WTC11 (cell line): ENCODE data around the gene HCN1. TPM values are rescaled to one million over a fixed set of nuclear protein-coding genes. Genes with fewer than 3 reads are reported as not detected.
"Not testable (repeated sequence)": the region's sequence is repeated elsewhere in the genome, so short reads cannot be mapped to it uniquely, and the experiment has no call there.

Source experiments
- ATAC-seq: fragments of 200-7000 bp; cut with Tn5 transposase; 2 replicates; pipeline ENCODE4 v1.10.0; 2021; ENCODE audit warnings: mild to moderate bottlenecking, moderate library complexity
- CTCF ChIA-PET: fragments of 300-600 bp; sonication (Branson Sonifier 250); formaldehyde crosslinking; loops from one replicate; lab custom pipeline; 2021; ENCODE audit warnings: antibody characterized with exemption; lab: Charles Lee
- POLR2A ChIA-PET: fragments of 350-600 bp; sonication (Branson Sonifier 250); formaldehyde crosslinking; loops from one replicate; lab custom pipeline; 2021; ENCODE audit warnings: antibody characterized with exemption; lab: Charles Lee
- DNase-seq: peaks from one replicate; pipeline ENCODE4 v3.0.0; 2021; ENCODE audit warnings: low spot score
- H3K27ac Mint-ChIP-seq: 2 replicates; pipeline ENCODE4 v1.8.0; 2021; ENCODE audit warnings: mixed read lengths
- H3K27me3 Mint-ChIP-seq: 2 replicates; pipeline ENCODE4 v1.8.0; 2021; ENCODE audit warnings: low read depth, mild to moderate bottlenecking, moderate library complexity, mixed read lengths
- H3K36me3 Mint-ChIP-seq: 2 replicates; pipeline ENCODE4 v1.8.0; 2021; ENCODE audit warnings: mixed read lengths
- H3K4me1 Mint-ChIP-seq: 2 replicates; pipeline ENCODE4 v1.8.0; 2022; ENCODE audit warnings: mixed read lengths
- H3K4me3 Mint-ChIP-seq: 2 replicates; pipeline ENCODE4 v1.8.0; 2021; ENCODE audit warnings: mild to moderate bottlenecking, moderate library complexity, mixed read lengths
- H3K9me3 Mint-ChIP-seq: 2 replicates; pipeline ENCODE4 v1.8.0; 2021; ENCODE audit warnings: mixed read lengths
- AFF4 ChIP-seq: sonication (generic); formaldehyde crosslinking; IDR thresholded peaks from 2 replicates; pipeline ENCODE4 v1.8.1; 2023; ENCODE audit warnings: mild to moderate bottlenecking, missing genetic modification reagents, borderline replicate concordance
- CBFB ChIP-seq: sonication (generic); formaldehyde crosslinking; IDR thresholded peaks from 2 replicates; pipeline ENCODE4 v1.8.1; 2022; ENCODE audit warnings: mild to moderate bottlenecking, low read depth, missing genetic modification reagents
- ELF4 ChIP-seq: sonication (generic); formaldehyde crosslinking; IDR thresholded peaks from 2 replicates; pipeline ENCODE4 v1.8.1; 2022; ENCODE audit warnings: low read depth, mild to moderate bottlenecking, moderate library complexity, missing genetic modification reagents
- EMX1 ChIP-seq: fragments of 250-450 bp; sonication (Bioruptor Pico); IDR thresholded peaks from 2 replicates; pipeline ENCODE4 v1.8.0; 2021; ENCODE audit warnings: mild to moderate bottlenecking
- FOXJ3 ChIP-seq: sonication (generic); formaldehyde crosslinking; IDR thresholded peaks from 2 replicates; pipeline ENCODE4 v1.9.0; 2021; ENCODE audit warnings: missing genetic modification reagents, mild to moderate bottlenecking, borderline replicate concordance
- FOXK1 ChIP-seq: sonication (generic); formaldehyde crosslinking; IDR thresholded peaks from 2 replicates; pipeline ENCODE4 v1.8.0; 2022; ENCODE audit warnings: mild to moderate bottlenecking, moderate library complexity, missing genetic modification reagents
- FOXP1 ChIP-seq: sonication (generic); formaldehyde crosslinking; IDR thresholded peaks from 2 replicates; pipeline ENCODE4 v1.8.0; 2022; ENCODE audit warnings: missing genetic modification reagents, mild to moderate bottlenecking, moderate library complexity, borderline replicate concordance
- GABPB1 ChIP-seq: sonication (generic); formaldehyde crosslinking; IDR thresholded peaks from 2 replicates; pipeline ENCODE4 v1.8.1; 2023; ENCODE audit warnings: mild to moderate bottlenecking, missing genetic modification reagents
- IRF2 ChIP-seq: sonication (generic); formaldehyde crosslinking; IDR thresholded peaks from 2 replicates; pipeline ENCODE4 v1.8.0; 2022; ENCODE audit warnings: low read depth, missing genetic modification reagents, borderline replicate concordance
- NFATC4 ChIP-seq: fragments of 250-450 bp; sonication (Bioruptor Pico); IDR thresholded peaks from 2 replicates; pipeline ENCODE4 v1.9.0; 2021; ENCODE audit warnings: mild to moderate bottlenecking
- NR2C2 ChIP-seq: sonication (generic); formaldehyde crosslinking; IDR thresholded peaks from 2 replicates; pipeline ENCODE4 v1.8.0; 2022; ENCODE audit warnings: mild to moderate bottlenecking, missing genetic modification reagents
- NR3C1 ChIP-seq: sonication (generic); formaldehyde crosslinking; conservative IDR thresholded peaks from 2 replicates; pipeline ENCODE4 v1.8.1; 2023; ENCODE audit warnings: low read depth, mild to moderate bottlenecking, missing genetic modification reagents
- OVOL2 ChIP-seq: fragments of 250-450 bp; sonication (Bioruptor Pico); IDR thresholded peaks from 2 replicates; pipeline ENCODE4 v1.9.0; 2021; ENCODE audit warnings: mild to moderate bottlenecking, borderline replicate concordance
- SMAD4 ChIP-seq: sonication (generic); formaldehyde crosslinking; IDR thresholded peaks from 2 replicates; pipeline ENCODE4 v1.8.0; 2022; ENCODE audit warnings: mild to moderate bottlenecking, missing genetic modification reagents
- SOX15 ChIP-seq: fragments of 250-450 bp; sonication (Bioruptor Pico); IDR thresholded peaks from 2 replicates; pipeline ENCODE4 v1.9.0; 2021; ENCODE audit warnings: mild to moderate bottlenecking
- ZNF396 ChIP-seq: fragments of 250-450 bp; sonication (Bioruptor Pico); IDR thresholded peaks from 2 replicates; pipeline ENCODE4 v1.8.0; 2021; ENCODE audit warnings: mild to moderate bottlenecking, moderate library complexity, borderline replicate concordance
- total RNA-seq: library from RNA; stranded (reverse); gene quantifications from 3 replicates; pipeline ENCODE4 v1.2.3, GENCODE V29; 2021
- TF ChIP-seq, protein P1 (sequence below): sonication (generic); formaldehyde crosslinking; IDR thresholded peaks from 2 replicates; pipeline ENCODE4 v1.8.1; 2023; ENCODE audit warnings: mild to moderate bottlenecking, missing genetic modification reagents, moderate library complexity
- TF ChIP-seq, protein P2 (sequence below): sonication (generic); formaldehyde crosslinking; IDR thresholded peaks from 2 replicates; pipeline ENCODE4 v1.8.0; 2022; ENCODE audit warnings: mild to moderate bottlenecking, missing genetic modification reagents
- TF ChIP-seq, protein P3 (sequence below): fragments of 250-450 bp; sonication (Bioruptor Pico); IDR thresholded peaks from 2 replicates; pipeline ENCODE4 v1.8.0; 2021; ENCODE audit warnings: mild to moderate bottlenecking
- TF ChIP-seq, protein P4 (sequence below): fragments of 250-450 bp; sonication (Bioruptor Pico); IDR thresholded peaks from 2 replicates; pipeline ENCODE4 v1.9.0; 2021; ENCODE audit warnings: moderate library complexity, mild to moderate bottlenecking, inconsistent platforms, borderline replicate concordance

The HCN1 gene
- total RNA-seq, 1 experiment from 2014 or later: 2.2 TPM

DNA sequence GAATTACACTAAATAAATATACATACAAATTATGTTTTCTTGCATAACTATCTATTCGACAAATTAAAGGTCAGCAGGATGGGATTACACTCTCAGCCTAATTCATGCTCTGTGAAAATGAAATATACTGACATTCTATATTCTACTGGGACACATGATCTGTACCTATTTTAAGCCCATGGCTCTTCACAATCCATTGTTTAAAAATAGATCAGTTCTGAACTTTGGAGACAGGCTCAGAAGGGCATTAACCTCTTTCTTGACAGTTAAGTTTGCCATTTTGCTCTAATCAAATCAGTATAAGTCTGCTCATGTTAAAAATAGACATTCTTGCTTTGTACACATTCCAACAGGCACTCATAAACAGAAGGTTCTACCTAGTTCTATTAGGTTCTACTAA, 361.2 kb downstream of the HCN1 start:
- Mint-ChIP-seq H3K4me3 (no peak overlapping the region), H3K4me1 (no peaks in the 10 kb centered on the region), H3K9me3 (no peaks in the 10 kb centered on the region), H3K36me3 (no peaks in the 10 kb centered on the region), H3K27me3 (no peaks in the 10 kb centered on the region), H3K27ac (no peak overlapping the region)
- TF ChIP-seq FOXP1 (CRISPR knock-in tag) (no peak), SOX15 (CRISPR knock-in tag) (no peak), SMAD4 (no peak)
- TF ChIP-seq, protein P1, sequence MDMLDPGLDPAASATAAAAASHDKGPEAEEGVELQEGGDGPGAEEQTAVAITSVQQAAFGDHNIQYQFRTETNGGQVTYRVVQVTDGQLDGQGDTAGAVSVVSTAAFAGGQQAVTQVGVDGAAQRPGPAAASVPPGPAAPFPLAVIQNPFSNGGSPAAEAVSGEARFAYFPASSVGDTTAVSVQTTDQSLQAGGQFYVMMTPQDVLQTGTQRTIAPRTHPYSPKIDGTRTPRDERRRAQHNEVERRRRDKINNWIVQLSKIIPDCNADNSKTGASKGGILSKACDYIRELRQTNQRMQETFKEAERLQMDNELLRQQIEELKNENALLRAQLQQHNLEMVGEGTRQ (CRISPR knock-in tag): no peak
- ChIA-PET POLR2A (no interaction called here), CTCF (no interaction called here)
- ATAC-seq (no peak), DNase-seq (no peak)

DNA sequence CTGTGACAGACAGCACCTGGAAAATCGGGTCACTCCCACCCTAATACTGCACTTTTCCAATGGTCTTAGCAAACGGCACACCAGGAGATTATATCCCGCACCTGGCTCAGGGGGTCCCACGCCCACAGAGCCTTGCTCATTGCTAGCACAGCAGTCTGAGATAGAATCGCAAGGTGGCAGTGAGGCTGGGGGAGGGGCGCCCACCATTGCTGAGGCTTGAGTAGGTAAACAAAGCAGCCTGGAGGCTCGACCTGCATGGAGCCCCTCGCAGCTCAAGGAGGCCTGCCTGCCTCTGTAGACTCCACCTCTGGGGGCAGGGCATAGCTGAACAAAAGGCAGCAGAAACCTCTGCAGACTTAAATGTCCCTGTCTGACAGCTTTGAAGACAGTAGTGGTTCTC, 383.6 kb downstream of the HCN1 start:
- H3K27ac Mint-ChIP-seq, ATAC-seq: not testable (repeated sequence)

DNA sequence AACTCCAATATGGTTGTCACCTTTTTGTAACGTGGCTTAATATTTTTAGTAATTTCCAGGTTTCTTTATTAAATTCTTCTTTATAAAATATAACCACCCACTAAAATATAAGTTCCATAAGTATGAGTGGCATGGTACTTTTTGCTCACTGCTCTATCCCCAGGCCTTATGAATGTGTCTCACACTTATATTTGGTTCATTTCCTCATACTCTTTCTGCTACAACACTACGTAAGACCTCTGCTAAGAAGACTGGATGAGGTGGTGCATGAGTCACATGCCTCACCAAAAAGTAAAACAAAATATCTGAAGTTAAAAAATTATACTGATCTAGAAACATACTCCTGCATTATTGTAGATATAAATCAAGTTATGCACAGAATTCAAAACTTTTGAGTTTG, 400.9 kb downstream of the HCN1 start:
- ChIA-PET POLR2A (no interaction called here), CTCF (no interaction called here)
- Mint-ChIP-seq H3K27ac (no peak overlapping the region), H3K4me3 (no peak overlapping the region), H3K27me3 (peaks cover 2% of the 10 kb centered on the region; the same call in 1 of the 2 replicates), H3K36me3 (peaks cover 43% of the 10 kb centered on the region), H3K4me1 (no peaks in the 10 kb centered on the region), H3K9me3 (peaks cover 63% of the 10 kb centered on the region)
- DNase-seq: no peak
- TF ChIP-seq SMAD4: no peak
- TF ChIP-seq NFATC4: no peak
- no peak for TF ChIP-seq NR3C1 (CRISPR knock-in tag)
- TF ChIP-seq, protein P2, sequence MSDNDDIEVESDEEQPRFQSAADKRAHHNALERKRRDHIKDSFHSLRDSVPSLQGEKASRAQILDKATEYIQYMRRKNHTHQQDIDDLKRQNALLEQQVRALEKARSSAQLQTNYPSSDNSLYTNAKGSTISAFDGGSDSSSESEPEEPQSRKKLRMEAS (CRISPR knock-in tag): no peak
- no peak for TF ChIP-seq OVOL2
- TF ChIP-seq, protein P3, sequence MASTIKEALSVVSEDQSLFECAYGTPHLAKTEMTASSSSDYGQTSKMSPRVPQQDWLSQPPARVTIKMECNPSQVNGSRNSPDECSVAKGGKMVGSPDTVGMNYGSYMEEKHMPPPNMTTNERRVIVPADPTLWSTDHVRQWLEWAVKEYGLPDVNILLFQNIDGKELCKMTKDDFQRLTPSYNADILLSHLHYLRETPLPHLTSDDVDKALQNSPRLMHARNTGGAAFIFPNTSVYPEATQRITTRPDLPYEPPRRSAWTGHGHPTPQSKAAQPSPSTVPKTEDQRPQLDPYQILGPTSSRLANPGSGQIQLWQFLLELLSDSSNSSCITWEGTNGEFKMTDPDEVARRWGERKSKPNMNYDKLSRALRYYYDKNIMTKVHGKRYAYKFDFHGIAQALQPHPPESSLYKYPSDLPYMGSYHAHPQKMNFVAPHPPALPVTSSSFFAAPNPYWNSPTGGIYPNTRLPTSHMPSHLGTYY (CRISPR knock-in tag): no peak
- TF ChIP-seq, protein P4, sequence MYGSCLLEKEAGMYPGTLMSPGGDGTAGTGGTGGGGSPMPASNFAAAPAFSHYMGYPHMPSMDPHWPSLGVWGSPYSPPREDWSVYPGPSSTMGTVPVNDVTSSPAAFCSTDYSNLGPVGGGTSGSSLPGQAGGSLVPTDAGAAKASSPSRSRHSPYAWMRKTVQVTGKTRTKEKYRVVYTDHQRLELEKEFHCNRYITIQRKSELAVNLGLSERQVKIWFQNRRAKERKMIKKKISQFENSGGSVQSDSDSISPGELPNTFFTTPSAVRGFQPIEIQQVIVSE: no peak
- TF ChIP-seq SOX15 (CRISPR knock-in tag): no peak
- TF ChIP-seq ELF4 (CRISPR knock-in tag): no peak
- no peak for TF ChIP-seq EMX1 (CRISPR knock-in tag)
- TF ChIP-seq IRF2 (CRISPR knock-in tag): no peak
- no peak for TF ChIP-seq NR2C2
- TF ChIP-seq GABPB1 (CRISPR knock-in tag): no peak
- TF ChIP-seq FOXJ3 (CRISPR knock-in tag): no peak
- no peak for TF ChIP-seq ZNF396 (CRISPR knock-in tag)
- TF ChIP-seq AFF4 (CRISPR knock-in tag): no peak
- no peak for TF ChIP-seq CBFB (CRISPR knock-in tag)
- TF ChIP-seq FOXK1 (CRISPR knock-in tag): no peak
- ATAC-seq: no peak

More for the DNA sequence above, 383.6 kb downstream of the HCN1 start:
- H3K4me1 Mint-ChIP-seq, DNase-seq, POLR2A ChIA-PET, H3K4me3 Mint-ChIP-seq, CTCF ChIA-PET, H3K27me3 Mint-ChIP-seq: not testable (repeated sequence)
- Mint-ChIP-seq H3K36me3 (peaks cover 58% of the 10 kb centered on the region), H3K9me3 (peaks cover 66% of the 10 kb centered on the region)
